Upper lobe of left lung (tissue), 6 donors: ENCODE data around the gene TRAPPC3L. TPM values are rescaled to one million over a fixed set of nuclear protein-coding genes. Genes with fewer than 3 reads are reported as not detected.

Source experiments
- ATAC-seq, 2 donors: fragments of 200-7000 bp; cut with Tn5 transposase; one replicate each; pipeline ENCODE4 v1.9.1; 2022; ENCODE audit warnings: mild to moderate bottlenecking in 2 of 2, moderate library complexity in 2 of 2; ENCODE audit not compliant: low FRiP score in 2 of 2
- DNase-seq, 2 donors: peaks; one replicate each; pipeline ENCODE4 v3.0.0-alpha.2; 2019 to 2020
- H3K27ac ChIP-seq, 4 donors: fragments of 200-600 bp; sonication (generic); one replicate each; pipeline ENCODE4 v1.5.1; 2016 to 2019
- H3K27me3 ChIP-seq, 4 donors: fragments of 200-600 bp; sonication (generic); one replicate each; pipeline ENCODE4 v1.5.1; 2017 to 2019
- H3K36me3 ChIP-seq, 4 donors: fragments of 200-600 bp; sonication (generic); one replicate each; pipeline ENCODE4 v1.5.1; 2016 to 2019
- H3K4me1 ChIP-seq, 4 donors: fragments of 200-600 bp; sonication (generic); one replicate each; pipeline ENCODE4 v1.5.1; 2018 to 2019
- H3K4me3 ChIP-seq, 4 donors: fragments of 200-600 bp; sonication (generic); one replicate each; pipeline ENCODE4 v1.5.1; 2017 to 2019; ENCODE audit warnings: mild to moderate bottlenecking in 2 of 4, moderate library complexity in 1 of 4
- H3K9me3 ChIP-seq, 4 donors: fragments of 200-600 bp; sonication (generic); one replicate each; pipeline ENCODE4 v1.5.1; 2018 to 2019
- EP300 ChIP-seq, 4 donors: sonication (generic); formaldehyde crosslinking; IDR thresholded peaks; one replicate each; pipeline ENCODE4 v1.5.1; 2017; ENCODE audit warnings: antibody characterized with exemption in 4 of 4, control low read depth in 2 of 4
- POLR2A ChIP-seq, 4 donors: fragments of 450-650 bp; IDR thresholded peaks; one replicate each; pipeline ENCODE4 v1.5.1; 2016 to 2017; ENCODE audit warnings: antibody characterized with exemption in 4 of 4, mild to moderate bottlenecking in 2 of 4
- POLR2AphosphoS5 ChIP-seq, 2 donors: sonication (generic); formaldehyde crosslinking; IDR thresholded peaks; one replicate each; pipeline ENCODE4 v1.5.1; 2017; ENCODE audit warnings: antibody characterized with exemption in 2 of 2
- WGBS, 2 donors: methylation state at CpG; one replicate each; pipeline ENCODE4 v1.1.5; 2017 to 2018; 5-methylcytosine and 5-hydroxymethylcytosine counted together
- total RNA-seq, 6 donors: library from RNA; depleted of rRNA in 4 of 6; stranded (reverse); fragments of >200 nt in 4 of 6; gene quantifications; one replicate each; pipeline versions ENCODE4 v1.1.0 to v1.2.1, GENCODE V29; 2016 to 2021
- TF ChIP-seq, protein P1 (sequence below), 6 experiments: fragments of 450-650 bp in 4 of 6; fragments of 200-600 bp in 2 of 6; sonication (generic) in 2 of 6; IDR thresholded peaks; one replicate each; pipeline ENCODE4 v1.5.1; 2016 to 2019; ENCODE audit warnings: antibody characterized with exemption in 6 of 6
- donor health status: DM: no; HTN: no; CAD: no; lungs with moderate emphysema.
- donor health status: DM: no; HTN: yes; CAD: no; lungs with severe emphysema.

The TRAPPC3L gene
- total RNA-seq, 6 donors from 2014 or later, result 0.20 to 1.4 (median 0.29) TPM; not detected in 3

DNA sequence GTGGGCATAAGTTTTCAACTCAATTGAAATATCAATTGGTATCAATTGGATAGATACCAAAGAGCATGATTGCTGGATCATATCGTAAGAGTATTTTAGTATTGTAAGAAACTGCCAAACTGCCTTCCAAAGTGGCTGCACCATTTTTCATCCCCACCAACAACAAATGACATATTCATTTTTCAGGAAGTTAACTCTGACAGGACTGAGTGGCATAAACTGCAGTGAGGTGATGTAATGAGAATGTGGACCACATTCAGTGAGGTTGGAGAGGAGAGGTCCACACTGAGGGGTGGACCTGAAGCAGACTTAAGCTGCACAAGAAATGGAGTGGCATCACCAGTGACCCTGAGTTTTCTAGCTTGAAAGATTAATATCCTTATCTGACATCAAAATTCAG lies 95.9 kb downstream of the TRAPPC3L start:
- 24 to 86% methylated on average over 1 of the region's 1 CpG for WGBS, 2 donors
- Histone ChIP-seq H3K4me3 (no peak overlapping the region), H3K27ac (no peak overlapping the region), H3K36me3 (no peaks in the 10 kb centered on the region), H3K9me3 (no peaks in the 10 kb centered on the region), H3K27me3 (no peaks in the 10 kb centered on the region), H3K4me1 (peaks cover 9 to 22% (median 15%) of the 10 kb centered on the region in 4 donors)
- DNase-seq, result no peak
- no peak for TF ChIP-seq POLR2AphosphoS5 (IDR thresholded peaks at IDR 0.05)
- TF ChIP-seq, protein P1, sequence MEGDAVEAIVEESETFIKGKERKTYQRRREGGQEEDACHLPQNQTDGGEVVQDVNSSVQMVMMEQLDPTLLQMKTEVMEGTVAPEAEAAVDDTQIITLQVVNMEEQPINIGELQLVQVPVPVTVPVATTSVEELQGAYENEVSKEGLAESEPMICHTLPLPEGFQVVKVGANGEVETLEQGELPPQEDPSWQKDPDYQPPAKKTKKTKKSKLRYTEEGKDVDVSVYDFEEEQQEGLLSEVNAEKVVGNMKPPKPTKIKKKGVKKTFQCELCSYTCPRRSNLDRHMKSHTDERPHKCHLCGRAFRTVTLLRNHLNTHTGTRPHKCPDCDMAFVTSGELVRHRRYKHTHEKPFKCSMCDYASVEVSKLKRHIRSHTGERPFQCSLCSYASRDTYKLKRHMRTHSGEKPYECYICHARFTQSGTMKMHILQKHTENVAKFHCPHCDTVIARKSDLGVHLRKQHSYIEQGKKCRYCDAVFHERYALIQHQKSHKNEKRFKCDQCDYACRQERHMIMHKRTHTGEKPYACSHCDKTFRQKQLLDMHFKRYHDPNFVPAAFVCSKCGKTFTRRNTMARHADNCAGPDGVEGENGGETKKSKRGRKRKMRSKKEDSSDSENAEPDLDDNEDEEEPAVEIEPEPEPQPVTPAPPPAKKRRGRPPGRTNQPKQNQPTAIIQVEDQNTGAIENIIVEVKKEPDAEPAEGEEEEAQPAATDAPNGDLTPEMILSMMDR (IDR thresholded peaks at IDR 0.05), result no peak
- no peak for ATAC-seq

- ATAC-seq, result peak in 1 of 2 donors; percentile 74
- WGBS, 2 donors, result 10 to 12% methylated on average over 2 of the region's 2 CpGs
- no peaks in the 10 kb centered on the region for H3K9me3 ChIP-seq
These were observed 97.9 kb downstream of the TRAPPC3L start for GRCh38 chr6:116447496-116448011.

GRCh38 chr6:116447052-116447451 lies 98.4 kb downstream of the TRAPPC3L start:
- WGBS, 2 donors, result 52 to 55% methylated on average over 3 of the region's 3 CpGs
- Histone ChIP-seq H3K4me3 (no peak overlapping the region), H3K27ac (no peak overlapping the region), H3K9me3 (no peaks in the 10 kb centered on the region), H3K36me3 (no peaks in the 10 kb centered on the region), H3K27me3 (no peaks in the 10 kb centered on the region), H3K4me1 (peaks cover 11 to 23% (median 19%) of the 10 kb centered on the region in 4 donors)
- TF ChIP-seq POLR2A (IDR thresholded peaks at IDR 0.05) (no peak), EP300 (IDR thresholded peaks at IDR 0.05) (no peak)
- no peak for ATAC-seq
- no peak for DNase-seq

More at GRCh38 chr6:116447496-116448011, 97.9 kb downstream of the TRAPPC3L start:
- no peaks in the 10 kb centered on the region for H3K36me3 ChIP-seq
- H3K27ac ChIP-seq, result no peak overlapping the region
- H3K4me3 ChIP-seq, result no peak overlapping the region
- no peaks in the 10 kb centered on the region for H3K27me3 ChIP-seq
- TF ChIP-seq, protein P1 (IDR thresholded peaks at IDR 0.05), result no peak
- TF ChIP-seq POLR2AphosphoS5 (IDR thresholded peaks at IDR 0.05), result peak in 1 of 2 donors; percentile 46
- DNase-seq, result peak in 1 of 2 donors; percentile 42
- peaks cover 11 to 23% (median 19%) of the 10 kb centered on the region in 4 donors for H3K4me1 ChIP-seq

- no peaks in the 10 kb centered on the region for H3K36me3 ChIP-seq
- DNase-seq, result no peak
- WGBS, 2 donors, result 53 to 60% methylated on average over 1 of the region's 1 CpG
- H3K27me3 ChIP-seq, result no peaks in the 10 kb centered on the region
- TF ChIP-seq EP300 (IDR thresholded peaks at IDR 0.05), result no peak
- TF ChIP-seq POLR2A (IDR thresholded peaks at IDR 0.05), result no peak
- TF ChIP-seq, protein P1 (IDR thresholded peaks at IDR 0.05), result no peak
- TF ChIP-seq POLR2AphosphoS5 (IDR thresholded peaks at IDR 0.05), result no peak
- no peak overlapping the region for H3K27ac ChIP-seq
- no peak overlapping the region for H3K4me3 ChIP-seq
- peak in 1 of 2 donors; percentile 68 for ATAC-seq
- no peaks in the 10 kb centered on the region for H3K9me3 ChIP-seq
- peaks cover 11 to 23% (median 17%) of the 10 kb centered on the region in 4 donors for H3K4me1 ChIP-seq
These were observed 99.1 kb downstream of the TRAPPC3L start for GRCh38 chr6:116446399-116446798.

DNA sequence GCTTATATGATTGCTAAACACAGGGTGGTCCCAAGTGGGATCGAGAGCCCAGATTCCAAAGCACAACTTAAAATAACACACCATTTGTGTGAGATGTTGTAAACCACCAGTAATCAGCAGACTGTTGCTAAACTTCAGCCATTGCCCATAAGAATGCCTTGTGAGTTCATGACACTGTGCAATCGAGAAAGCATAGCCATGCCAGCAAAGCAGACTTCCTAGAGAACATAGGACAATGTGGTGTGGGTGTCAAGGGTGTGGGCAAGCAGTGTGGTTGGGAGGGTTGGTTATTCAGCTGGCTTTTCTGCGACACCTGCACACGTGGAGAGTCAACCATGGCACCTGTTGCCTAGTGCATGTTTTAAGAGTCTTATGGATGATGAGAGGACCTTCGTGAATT lies 100.4 kb downstream of the TRAPPC3L start:
- peak; percentile 31 to 36 for ATAC-seq
- Histone ChIP-seq H3K27ac (no peak overlapping the region), H3K27me3 (no peaks in the 10 kb centered on the region), H3K4me3 (no peak overlapping the region), H3K4me1 (peaks cover 6 to 14% (median 10%) of the 10 kb centered on the region in 4 donors), H3K36me3 (no peaks in the 10 kb centered on the region), H3K9me3 (no peaks in the 10 kb centered on the region)
- TF ChIP-seq EP300 (IDR thresholded peaks at IDR 0.05), result no peak
- DNase-seq, result no peak
- 74 to 90% methylated on average over 5 of the region's 5 CpGs for WGBS, 2 donors

Other genes starting within 250 kb of the TRAPPC3L start
- gene DSE, start 174.7 kb downstream of the TRAPPC3L start, total RNA-seq, result 10 to 100 TPM; 20.1 to 68.1 (median 40.6) TPM
- gene CALHM6, start 84.3 kb downstream of the TRAPPC3L start, total RNA-seq, result 10 to 100 TPM in 1 of 6 donors, 1 to 10 TPM in 3, not detected in 2; 2.7 to 23.0 (median 7.1) TPM
- gene CALHM5, start 34.0 kb downstream of the TRAPPC3L start, total RNA-seq, result 1 to 10 TPM in 4 of 6 donors, under 1 TPM in 2; 0.76 to 2.9 (median 1.2) TPM
- gene CALHM4, start 8.1 kb upstream of the TRAPPC3L start, total RNA-seq, result not detected
- gene RWDD1, start 25.8 kb upstream of the TRAPPC3L start, total RNA-seq, result 10 to 100 TPM; 11.5 to 35.1 (median 30.9) TPM
- 10 to 100 TPM in 2 of 6 donors, 1 to 10 TPM in 4; 1.2 to 28.7 (median 4.7) TPM for gene RSPH4A, start 70.8 kb upstream of the TRAPPC3L start, total RNA-seq
- gene ZUP1, start 123.1 kb upstream of the TRAPPC3L start, total RNA-seq, result 10 to 100 TPM in 2 of 6 donors, 1 to 10 TPM in 4; 4.6 to 17.8 (median 9.5) TPM
- 10 to 100 TPM in 3 of 6 donors, 1 to 10 TPM in 3; 3.1 to 20.1 (median 9.2) TPM for gene KPNA5, start 135.5 kb upstream of the TRAPPC3L start, total RNA-seq
- 10 to 100 TPM in 1 of 6 donors, 1 to 10 TPM in 4, under 1 TPM in 1; 0.89 to 14.3 (median 4.1) TPM for gene FAM162B, start 220.0 kb upstream of the TRAPPC3L start, total RNA-seq